ENCODE results near the gene ATF2.
"Not testable (repeated sequence)": the region's sequence is repeated elsewhere in the genome, so short reads cannot be mapped to it uniquely, and the experiment has no call there.

Gene ATF2

DNA sequence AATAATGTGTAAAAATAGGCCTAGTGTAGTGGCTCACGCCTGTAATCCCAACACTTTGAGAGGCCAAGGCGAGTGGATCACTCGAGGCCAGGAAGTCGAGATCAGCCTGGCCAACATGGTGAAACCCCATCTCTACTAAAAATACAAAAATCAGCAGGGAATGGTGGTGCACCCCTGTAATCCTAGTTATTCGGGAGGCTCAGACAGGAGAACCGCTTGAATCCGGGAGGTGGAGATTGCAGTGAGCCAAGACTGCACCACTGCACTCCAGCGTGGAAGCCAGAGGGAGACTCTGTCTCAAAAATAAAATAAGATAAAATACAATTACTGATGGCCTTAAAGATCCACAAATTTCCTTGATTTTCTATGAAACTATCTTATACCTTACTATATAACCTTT lies 3.8 kb downstream of the ATF2 start:
- no peak for DNase-seq

DNA sequence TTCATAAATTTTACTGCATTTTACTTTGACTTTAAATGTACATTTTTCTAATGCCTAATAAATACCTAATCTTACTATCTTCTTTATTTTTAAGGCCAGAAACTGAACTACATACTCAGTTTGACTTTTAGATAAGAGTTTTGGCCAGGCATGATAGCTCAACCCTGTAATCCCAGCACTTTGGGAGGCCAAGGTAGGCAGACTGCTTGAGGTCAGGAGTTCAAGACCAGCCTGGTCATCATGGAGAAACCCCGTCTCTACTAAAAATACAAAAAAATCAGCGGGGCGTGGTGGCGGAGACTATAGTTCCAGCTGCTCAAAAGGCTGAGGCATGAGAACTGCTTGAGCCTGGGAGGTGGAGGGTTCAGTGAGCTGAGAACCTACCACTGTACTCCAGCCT lies 9.1 kb downstream of the ATF2 start:
- DNase-seq: no peak

DNA sequence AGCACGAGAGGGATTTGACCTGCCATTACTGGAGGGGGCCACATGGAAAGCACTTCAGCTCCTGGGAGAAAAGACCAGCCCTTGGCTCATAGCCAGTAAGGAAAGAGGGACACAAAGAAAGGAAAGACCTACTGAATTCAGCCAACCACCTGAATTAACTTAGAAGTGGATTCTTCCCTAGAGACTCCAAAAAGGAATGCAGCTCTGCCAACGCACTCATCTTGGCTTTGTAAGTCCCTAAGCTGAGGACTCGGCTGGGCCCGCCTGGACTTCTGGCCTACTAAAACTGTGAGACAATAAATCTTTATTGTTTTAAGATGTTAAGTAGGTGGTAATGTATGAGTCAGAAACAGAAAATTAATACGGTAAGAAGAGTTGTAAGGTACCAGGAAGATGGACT lies 11.5 kb downstream of the ATF2 start:
- no peak for DNase-seq

DNA sequence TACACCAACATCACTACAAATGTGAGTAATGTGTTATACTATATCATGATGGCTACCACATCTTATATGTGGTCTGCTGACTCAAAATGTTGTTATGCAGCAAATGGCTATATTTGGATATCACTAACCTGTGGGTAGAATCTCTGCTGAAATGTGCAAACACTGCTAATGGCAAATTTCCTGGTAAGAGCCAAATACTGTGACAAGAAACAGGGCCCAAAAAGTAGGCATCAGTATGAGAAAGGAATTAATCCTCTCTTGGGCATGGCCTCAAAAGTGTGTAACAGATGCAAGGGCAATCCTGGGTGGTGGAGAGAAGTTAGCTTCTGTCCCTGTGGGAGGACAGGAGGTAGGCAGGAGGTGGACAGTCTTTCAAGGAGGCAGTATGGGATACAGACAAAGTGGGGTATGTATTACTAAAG lies 13.3 kb downstream of the ATF2 start:
- DNase-seq: no peak

DNA sequence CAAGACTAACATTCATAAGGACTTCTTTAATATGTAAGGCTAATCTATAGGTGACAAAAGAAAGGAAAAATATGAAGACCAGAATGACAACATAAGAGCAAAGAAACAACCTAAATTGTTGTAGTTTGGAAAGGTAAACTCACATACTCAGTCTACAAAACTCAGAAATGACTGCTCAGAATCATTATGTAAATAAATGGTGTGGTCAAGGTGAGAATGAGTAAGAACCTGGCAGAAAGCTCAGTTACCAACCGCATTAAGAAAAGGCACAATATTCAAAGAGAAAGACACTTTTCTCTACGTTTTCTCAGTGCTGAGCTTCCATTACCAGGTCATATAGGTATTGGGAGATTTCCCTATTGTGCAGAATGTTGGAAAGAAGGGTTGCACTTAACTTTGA lies 15.8 kb downstream of the ATF2 start:
- DNase-seq: no peak

DNA sequence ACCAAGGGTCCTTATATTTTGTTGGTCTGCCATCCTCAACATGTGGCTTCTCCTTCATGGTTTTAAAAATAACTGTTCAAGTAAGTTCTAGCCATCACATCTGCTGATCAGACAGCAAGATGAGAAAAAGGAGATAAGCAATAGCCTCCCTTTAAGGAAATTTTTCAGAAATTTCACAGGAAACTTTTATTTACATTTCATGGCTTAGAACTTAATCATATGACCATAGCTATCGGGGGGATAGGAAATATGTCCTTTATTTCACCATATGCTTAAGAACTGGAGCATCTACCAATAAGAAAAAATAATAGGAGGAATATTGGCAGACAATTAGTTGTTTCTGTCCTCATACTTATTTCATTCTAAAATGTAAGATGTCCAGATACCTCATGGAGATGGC lies 16.2 kb downstream of the ATF2 start:
- no peak for DNase-seq

DNA sequence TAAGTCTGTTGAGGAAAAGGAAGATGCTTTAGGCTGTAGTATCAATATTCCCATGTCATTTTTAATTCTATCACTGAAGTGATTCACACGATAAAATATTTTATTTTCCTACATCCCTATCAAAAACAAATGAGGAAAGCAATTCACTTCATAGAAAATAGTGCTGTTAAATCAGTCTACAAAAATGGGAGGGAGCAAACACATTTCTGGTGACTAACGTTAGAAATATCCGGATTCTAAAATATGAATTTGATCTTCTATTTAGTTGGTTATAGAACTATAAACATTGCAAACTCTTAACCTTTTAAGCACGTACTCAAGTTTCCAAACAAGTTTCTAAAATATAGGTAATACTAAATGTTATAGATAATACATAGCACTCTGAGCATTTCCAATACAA lies 20.8 kb downstream of the ATF2 start:
- no peak for DNase-seq

DNA sequence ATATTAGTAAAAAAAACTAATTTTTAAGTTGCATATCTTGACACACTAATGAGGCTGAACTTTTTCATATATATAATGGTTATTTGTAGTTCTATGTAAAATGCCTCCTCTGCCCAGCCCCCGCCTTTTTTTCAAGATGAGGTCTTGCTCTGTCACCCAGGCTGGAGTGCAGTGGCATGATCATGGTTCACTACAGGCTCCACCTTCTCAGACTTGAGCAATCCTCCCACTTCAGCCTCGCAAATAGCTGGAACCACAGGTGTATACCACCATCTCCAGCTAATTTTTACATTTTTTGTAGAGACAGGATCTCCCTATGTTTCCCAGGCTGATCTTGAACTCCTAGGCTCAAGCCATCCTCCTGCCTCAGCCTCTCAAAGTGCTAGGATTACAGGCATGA lies 24.3 kb downstream of the ATF2 start:
- no peak for DNase-seq

DNA sequence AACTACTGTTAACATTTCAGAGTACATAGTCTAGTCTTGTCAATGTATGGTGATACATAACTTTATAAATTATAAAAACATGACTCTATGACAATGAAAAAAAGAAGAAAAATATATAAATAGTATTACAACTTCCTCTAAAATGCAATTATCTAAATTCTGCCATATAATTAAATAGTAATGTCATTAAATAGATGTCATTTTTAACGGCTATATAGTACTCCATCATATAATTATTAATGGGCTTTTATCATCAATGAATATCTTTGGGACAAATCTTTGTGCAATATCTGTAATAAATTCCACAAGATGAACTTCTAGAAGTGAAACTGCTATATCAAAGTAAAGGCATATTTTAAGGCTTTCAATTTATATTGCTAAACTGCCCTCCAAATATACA lies 24.8 kb downstream of the ATF2 start:
- no peak for DNase-seq

DNA sequence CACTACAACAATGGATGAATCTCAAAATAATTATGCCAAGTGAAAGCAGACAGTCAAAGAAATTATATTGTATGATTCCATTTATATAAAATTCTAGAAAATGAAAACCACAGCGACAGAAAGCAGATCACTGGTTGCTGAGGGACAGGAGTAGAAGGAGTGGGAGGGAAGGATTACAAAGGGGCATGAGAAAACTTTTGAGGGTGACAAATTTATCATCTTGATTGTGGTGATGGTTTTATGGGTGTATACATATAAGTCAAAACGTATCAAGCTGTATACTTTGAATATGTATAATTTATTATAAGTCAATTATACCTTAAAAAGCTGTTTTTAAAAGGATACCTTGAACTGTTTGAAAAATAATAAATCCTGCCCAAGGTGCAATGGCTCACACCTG lies 27.7 kb downstream of the ATF2 start:
- no peak for DNase-seq

DNA sequence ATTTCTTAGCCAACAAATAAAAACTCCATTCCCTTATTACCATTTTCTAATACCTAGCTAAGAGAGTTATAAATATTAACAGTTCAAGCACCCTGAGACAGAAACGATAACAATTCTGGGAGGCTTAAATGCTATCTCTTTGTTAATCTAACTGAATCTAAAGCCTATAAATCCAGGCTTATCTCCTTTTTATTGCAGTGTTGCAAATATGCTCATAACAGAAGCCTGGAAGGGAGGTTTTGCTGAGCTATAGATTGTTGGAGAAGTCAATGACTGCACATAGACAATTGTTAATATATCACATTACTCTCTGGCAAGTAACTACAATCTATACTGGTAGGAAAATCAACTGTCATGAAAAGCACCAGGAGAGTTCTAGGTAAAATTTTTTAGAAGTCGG lies 30.2 kb downstream of the ATF2 start:
- no peak for DNase-seq

DNA sequence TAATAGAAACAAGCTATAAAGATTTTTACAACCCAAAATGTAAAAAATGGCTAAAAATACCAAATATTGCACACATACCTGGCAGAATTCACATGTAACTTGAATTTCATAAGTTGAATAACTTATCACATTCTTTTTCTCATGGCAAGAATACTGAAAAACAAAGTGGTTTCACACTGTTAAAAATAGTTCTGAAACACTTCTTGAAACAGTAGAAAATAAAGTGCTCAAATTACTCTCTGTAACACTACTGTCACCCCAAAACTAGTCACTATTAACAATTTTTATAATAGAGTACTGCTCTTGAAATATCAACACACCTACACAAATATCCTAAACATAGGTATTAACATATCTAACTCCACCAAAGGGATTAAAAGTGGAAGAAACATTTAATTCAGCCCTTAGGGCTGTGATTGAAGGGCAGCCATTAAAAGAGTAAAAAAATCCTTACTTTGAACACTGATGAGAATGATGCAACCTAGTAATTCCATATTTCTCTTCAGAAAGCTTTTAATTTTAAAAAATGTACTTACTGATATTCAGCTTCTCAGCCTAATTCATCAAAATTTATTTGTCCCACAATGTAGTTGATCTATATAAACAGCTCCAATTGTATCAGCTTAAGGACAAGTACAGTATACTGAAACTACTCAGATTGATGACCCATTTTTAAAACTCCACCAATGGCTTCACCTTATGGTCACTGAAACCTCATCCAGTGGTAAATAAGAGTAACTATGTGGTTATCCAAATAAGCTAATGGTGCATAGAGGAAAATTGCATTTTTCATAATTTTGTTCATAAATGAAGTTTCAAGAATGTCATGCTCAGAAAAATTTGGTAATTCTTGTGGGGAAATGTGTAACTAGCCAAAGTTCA lies 31.4 kb downstream of the ATF2 start:
- no peak for DNase-seq

DNA sequence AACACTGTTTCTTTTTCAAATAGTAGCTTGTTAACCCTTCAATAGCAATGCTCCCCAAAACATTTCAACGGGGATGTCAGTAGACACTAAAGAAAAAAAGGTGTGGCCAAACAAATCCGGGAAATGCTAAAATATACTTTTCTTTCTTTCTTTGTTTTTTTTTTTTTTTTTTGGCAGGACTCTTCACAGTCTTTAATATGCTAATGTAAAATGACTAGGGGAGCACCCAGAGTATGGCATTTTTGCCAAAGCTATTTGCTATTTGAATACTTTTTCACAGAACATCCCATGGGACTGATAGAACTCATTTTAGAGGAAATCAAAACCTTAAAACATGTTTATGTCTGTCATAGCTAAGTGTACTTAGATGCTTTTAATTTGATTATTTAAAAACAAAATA lies 32.1 kb downstream of the ATF2 start:
- no peak for DNase-seq

DNA sequence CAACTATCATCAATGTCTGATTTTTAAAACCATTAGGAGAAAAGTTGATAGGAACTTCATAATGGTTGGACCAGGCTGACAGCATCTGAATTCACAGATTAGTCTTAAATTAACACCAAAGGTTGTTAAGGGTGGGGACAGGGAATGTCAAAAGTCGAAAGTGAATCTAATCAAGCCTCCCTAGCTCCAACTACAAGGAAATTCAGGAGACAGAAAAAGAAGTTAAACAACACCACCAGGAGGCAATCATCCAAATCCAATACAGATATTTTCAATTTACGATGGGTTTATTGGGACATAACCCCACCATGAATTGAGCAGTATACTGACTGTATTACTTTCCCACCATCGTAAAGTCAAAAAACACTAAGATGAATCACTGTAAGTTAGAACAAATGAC lies 32.8 kb downstream of the ATF2 start:
- DNase-seq: no peak

DNA sequence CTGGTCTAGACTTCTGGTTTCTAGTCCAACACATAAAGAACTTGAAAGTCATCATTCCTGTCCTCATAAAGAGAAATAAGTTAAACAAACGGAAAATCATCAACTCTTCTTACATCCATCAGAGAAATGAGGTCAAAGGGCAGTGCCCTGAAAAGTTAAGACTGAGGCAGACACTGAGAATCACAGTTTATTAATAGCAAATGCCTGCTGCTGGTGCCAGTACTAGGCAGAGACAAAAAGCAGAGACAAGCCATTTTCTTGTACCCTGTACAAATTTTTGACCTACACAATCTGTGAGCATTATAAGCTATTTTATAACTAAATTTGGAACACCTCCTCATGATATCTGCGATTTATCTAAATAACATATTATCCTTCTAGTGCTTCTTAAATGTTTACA lies 36.8 kb downstream of the ATF2 start:
- no peak for DNase-seq

DNA sequence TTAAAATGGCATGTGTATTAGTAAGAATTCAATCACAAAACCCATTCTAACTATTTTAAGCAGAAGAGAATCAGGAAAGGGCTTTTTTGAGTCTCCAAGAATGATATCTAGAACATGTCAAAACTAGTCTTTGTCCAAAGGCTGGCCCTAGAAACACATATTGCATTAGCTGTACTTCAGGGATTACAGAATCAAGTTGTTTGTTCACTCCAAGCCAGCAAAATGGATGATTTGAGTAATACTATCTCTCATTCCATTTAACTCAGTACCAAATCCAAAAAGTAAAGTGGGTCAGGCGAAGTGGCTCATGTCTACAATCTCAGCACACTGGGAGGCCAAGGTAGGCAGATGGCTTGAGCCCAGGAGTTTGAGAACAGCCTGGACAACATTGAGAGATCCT lies 41.3 kb downstream of the ATF2 start:
- no peak for DNase-seq

DNA sequence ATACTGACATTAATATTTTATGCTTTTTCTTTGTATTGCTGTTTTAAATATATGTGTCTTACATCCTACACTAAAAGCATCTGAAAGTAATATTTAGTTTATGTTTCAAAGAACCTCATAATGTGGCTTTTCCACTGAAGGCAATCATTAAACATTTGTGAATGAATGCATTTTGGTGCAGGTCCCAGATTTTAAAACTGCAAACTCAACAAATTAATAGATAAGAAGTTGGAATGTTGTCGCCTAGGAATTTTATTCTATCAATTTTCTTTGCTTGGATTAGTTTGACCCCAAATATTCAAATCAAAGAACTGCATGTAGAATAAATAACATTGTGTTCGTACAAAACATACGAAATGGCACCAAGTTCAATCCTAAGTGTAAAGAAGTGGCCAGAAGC lies 44.7 kb downstream of the ATF2 start:
- no peak for DNase-seq

DNA sequence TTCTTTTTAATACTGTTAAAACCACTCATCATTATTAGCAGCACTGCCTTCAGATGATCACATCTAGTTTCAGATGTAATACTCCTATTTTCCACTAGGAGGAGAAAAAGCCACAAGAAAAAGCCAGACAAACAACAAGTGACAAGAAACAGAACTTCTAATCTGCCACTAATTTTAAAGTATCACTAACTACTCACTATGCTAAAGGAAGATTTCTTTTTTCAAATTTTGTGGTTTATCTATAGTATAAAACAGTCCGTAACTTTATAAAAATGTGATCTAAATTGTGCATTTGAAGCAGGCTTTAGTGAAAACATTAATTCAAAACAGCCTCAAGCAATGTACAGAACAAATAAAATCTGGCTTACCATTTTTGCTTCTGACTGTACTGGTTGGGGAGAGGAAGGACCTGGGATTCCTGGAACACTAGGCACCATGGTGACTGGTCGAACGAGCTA lies 56.8 kb downstream of the ATF2 start:
- DNase-seq: peak; percentile 40

DNA sequence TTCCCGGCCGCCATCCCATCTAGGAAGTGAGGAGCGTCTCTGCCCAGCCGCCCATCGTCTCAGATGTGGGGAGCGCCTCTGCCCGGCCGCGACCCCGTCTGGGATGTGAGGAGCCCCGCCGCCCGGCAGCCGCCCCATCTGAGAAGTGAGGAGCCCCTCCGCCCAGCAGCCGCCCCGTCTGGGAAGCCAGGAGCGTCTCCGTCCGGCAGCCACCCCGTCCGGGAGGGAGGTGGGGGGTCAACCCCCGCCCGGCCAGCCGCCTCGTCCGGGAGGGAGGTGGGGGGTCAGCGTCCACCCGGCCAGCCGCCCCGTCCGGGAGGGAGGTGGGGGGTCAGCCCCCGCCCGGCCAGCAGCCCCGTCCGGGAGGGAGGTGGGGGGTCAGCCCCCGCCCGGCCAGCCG lies 59.9 kb downstream of the ATF2 start:
- DNase-seq: not testable (repeated sequence)

DNA sequence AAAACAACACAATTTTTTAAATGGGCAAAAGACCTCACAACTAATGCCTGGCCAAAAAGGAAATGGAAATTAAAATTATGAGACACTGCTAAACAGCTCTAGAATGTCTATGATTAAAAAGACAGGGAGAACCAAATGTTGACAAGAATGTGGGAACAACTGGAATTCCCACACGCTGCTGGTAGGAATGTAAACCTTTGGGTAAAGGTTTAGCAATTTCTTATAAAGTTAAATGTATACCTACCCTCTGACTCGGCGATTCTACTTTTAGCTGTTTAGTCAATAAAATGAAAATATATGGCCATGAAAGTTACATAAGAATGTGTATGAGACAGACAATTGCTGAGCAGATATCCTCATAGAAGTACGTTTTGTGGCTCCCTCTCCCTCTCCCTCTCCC lies 60.9 kb downstream of the ATF2 start:
- DNase-seq: no peak

DNA sequence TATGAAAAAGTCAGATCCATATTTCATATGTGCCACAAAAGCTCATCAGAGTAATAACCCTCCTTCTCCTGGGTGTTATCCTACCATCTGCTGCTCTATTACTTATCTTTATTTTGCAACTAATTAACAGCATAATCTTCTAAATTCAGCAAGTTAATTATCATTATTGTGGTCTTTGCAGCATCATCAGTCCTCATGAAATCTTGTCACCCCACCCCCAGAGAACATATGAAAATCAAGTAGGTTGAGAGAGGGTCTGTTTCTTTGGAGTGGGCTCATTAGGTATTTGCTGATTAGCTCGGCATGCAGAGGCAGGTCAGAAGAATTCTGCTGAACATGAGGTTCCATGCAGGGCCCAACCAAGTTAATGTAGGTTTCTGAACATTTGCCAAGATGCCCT lies 64.8 kb downstream of the ATF2 start:
- DNase-seq: no peak

DNA sequence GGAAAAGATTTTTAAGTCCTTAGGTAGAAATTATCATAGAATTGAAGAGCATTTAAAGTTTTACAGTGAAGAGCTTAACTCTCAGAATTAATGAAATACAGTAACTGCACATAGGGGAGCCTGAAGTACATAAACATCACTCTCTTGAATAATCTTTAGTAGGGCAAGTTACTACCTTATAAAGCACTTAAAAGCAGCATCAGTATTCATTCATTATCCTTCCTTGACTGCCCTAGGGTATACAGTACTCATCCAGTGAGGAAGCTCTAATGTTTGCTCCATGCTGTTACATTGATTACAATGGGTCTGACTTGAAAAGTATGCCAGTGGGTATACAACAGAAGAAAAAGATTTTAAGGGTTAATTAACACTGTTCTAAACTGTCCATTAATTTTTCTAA lies 66.5 kb downstream of the ATF2 start:
- DNase-seq: no peak

DNA sequence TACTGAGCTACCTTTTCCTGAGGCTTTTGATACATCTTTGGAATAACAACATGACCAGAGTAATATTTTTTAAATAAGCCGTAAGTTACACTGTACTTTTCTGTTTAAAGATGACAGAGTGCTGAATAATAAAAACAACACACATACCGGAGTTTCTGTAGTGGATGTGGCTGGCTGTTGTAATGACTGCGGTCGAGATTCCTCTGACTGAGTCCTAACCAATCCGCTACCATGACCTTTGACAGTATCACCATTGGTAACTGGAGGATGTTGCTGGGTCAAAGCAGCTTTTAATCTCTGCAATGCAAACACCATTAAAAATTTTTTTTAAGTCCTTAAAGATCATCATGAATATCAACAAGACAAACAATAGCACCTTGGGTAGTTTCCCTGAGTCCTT lies 70.7 kb downstream of the ATF2 start:
- DNase-seq: no peak

DNA sequence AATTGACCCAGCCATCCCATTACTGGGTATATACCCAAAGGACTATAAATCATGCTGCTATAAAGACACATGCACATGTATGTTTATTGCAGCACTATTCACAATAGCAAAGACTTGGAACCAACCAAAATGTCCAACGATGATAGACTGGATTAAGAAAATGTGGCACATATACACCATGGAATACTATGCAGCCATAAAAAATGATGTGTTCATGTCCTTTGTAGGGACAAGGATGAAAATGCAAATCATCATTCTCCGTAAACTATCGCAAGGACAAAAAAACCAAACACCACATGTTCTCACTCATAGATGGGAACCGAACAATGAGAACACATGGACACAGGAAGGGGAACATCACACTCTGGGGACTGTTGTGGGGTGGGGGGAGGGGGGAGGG lies 83.9 kb downstream of the ATF2 start:
- not testable (repeated sequence) for DNase-seq

DNA sequence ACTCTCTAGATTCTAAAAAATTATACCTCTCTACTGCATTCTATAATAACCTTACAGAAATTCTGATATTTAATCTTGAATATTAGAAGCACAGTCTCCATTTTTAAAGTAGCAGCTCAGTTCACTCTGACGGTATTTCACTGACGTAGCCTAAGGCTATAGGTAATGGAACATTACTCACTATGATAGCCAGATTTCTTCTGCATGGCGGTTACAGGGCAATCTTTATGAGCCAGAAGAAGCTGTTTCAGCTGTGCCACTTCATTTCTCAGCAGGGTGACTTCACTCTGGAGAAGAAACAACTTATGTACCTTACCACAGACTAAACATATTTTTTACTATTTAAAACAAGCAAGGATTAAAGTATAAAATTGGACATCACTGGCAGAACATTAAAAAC lies 87.5 kb downstream of the ATF2 start:
- no peak for DNase-seq

Measured in NCI-H748 treated with DMSO at 0.1 percent for 48 hours (cell line).